Activated naive CD4-positive, alpha-beta T cell treated with anti-CD3 and anti-CD28 coated beads, Interleukin-2, amount 10 ng/mL, durations not matched to agents 7 days and 5 days (primary cell): ENCODE results near the gene NONO.
"Not testable (repeated sequence)": the region's sequence is repeated elsewhere in the genome, so short reads cannot be mapped to it uniquely, and the experiment has no call there.

Experiments used
- CTCF ChIA-PET: fragments of 350-600 bp; sonication (Branson Sonifier 250); formaldehyde crosslinking; loops from one replicate; lab custom pipeline; 2021; ENCODE audit warnings: antibody characterized with exemption; lab: Charles Lee
- DNase-seq: peaks from one replicate; pipeline ENCODE4 v3.0.0-alpha.2; 2020
- H3K27ac Mint-ChIP-seq: one replicate; pipeline ENCODE4 v1.8.0; 2021; ENCODE audit warnings: mild to moderate bottlenecking, moderate library complexity, mixed read lengths
- H3K27me3 Mint-ChIP-seq: one replicate; pipeline ENCODE4 v1.8.0; 2021; ENCODE audit warnings: mild to moderate bottlenecking, mixed read lengths
- H3K36me3 Mint-ChIP-seq: one replicate; pipeline ENCODE4 v1.8.0; 2021; ENCODE audit warnings: mixed read lengths
- H3K4me1 Mint-ChIP-seq: one replicate; pipeline ENCODE4 v1.8.0; 2021; ENCODE audit warnings: mixed read lengths
- H3K4me3 Mint-ChIP-seq: one replicate; pipeline ENCODE4 v1.8.0; 2021; ENCODE audit warnings: mild to moderate bottlenecking, moderate library complexity, mixed read lengths
- H3K9me3 Mint-ChIP-seq: one replicate; pipeline ENCODE4 v1.8.0; 2021; ENCODE audit warnings: mixed read lengths

Gene NONO

GRCh38 chrX:71256051-71256450 is 27.4 kb upstream of the NONO start:
- no peaks in the 10 kb centered on the region for H3K9me3 Mint-ChIP-seq
- no peak overlapping the region for H3K4me3 Mint-ChIP-seq
- CTCF ChIA-PET, result no interaction called here
- no peak overlapping the region for H3K27ac Mint-ChIP-seq
- H3K4me1 Mint-ChIP-seq, result peaks cover 32% of the 10 kb centered on the region
- H3K27me3 Mint-ChIP-seq, result no peaks in the 10 kb centered on the region
- no peak for DNase-seq
- H3K36me3 Mint-ChIP-seq, result peaks cover under 1% of the 10 kb centered on the region

- no peaks in the 10 kb centered on the region for H3K36me3 Mint-ChIP-seq
- no peaks in the 10 kb centered on the region for H3K27me3 Mint-ChIP-seq
- DNase-seq, result no peak
- CTCF ChIA-PET, result no interaction called here
- no peaks in the 10 kb centered on the region for H3K9me3 Mint-ChIP-seq
- no peak overlapping the region for H3K27ac Mint-ChIP-seq
- no peak overlapping the region for H3K4me3 Mint-ChIP-seq
- peaks cover 24% of the 10 kb centered on the region for H3K4me1 Mint-ChIP-seq
These were observed 26.6 kb upstream of the NONO start for GRCh38 chrX:71256856-71257255.

GRCh38 chrX:71268624-71269023 is 14.8 kb upstream of the NONO start:
- H3K9me3 Mint-ChIP-seq, H3K27me3 Mint-ChIP-seq, CTCF ChIA-PET, DNase-seq, H3K36me3 Mint-ChIP-seq, H3K27ac Mint-ChIP-seq, H3K4me1 Mint-ChIP-seq, H3K4me3 Mint-ChIP-seq: not testable (repeated sequence)

GRCh38 chrX:71269801-71270395 is 13.5 kb upstream of the NONO start:
- no peak overlapping the region for H3K27ac Mint-ChIP-seq
- no peaks in the 10 kb centered on the region for H3K36me3 Mint-ChIP-seq

GRCh38 chrX:71272313-71272712 is 11.1 kb upstream of the NONO start:
- H3K4me1 Mint-ChIP-seq, H3K27ac Mint-ChIP-seq, H3K36me3 Mint-ChIP-seq, DNase-seq, H3K9me3 Mint-ChIP-seq, H3K4me3 Mint-ChIP-seq, CTCF ChIA-PET, H3K27me3 Mint-ChIP-seq: not testable (repeated sequence)

More at GRCh38 chrX:71269801-71270395, 13.5 kb upstream of the NONO start:
- no peaks in the 10 kb centered on the region for H3K4me1 Mint-ChIP-seq
- no peak for DNase-seq
- no peaks in the 10 kb centered on the region for H3K9me3 Mint-ChIP-seq
- H3K27me3 Mint-ChIP-seq, result peaks cover 4% of the 10 kb centered on the region
- no peak overlapping the region for H3K4me3 Mint-ChIP-seq
- CTCF ChIA-PET, result no interaction called here

GRCh38 chrX:71281300-71281699 is 2.1 kb upstream of the NONO start:
- H3K36me3 Mint-ChIP-seq, result peaks cover 15% of the 10 kb centered on the region
- H3K9me3 Mint-ChIP-seq, H3K27ac Mint-ChIP-seq, H3K27me3 Mint-ChIP-seq, CTCF ChIA-PET, DNase-seq, H3K4me3 Mint-ChIP-seq: not testable (repeated sequence)
- peaks cover 18% of the 10 kb centered on the region for H3K4me1 Mint-ChIP-seq

- H3K27me3 Mint-ChIP-seq, result peaks cover 4% of the 10 kb centered on the region
- peak overlapping the region; percentile 99 for H3K27ac Mint-ChIP-seq
- H3K4me1 Mint-ChIP-seq, result peaks cover 23% of the 10 kb centered on the region
- no peaks in the 10 kb centered on the region for H3K9me3 Mint-ChIP-seq
- peaks cover 15% of the 10 kb centered on the region for H3K36me3 Mint-ChIP-seq
- peak; percentile 62 for DNase-seq
- peak overlapping the region; percentile 95 for H3K4me3 Mint-ChIP-seq
- CTCF ChIA-PET, result interaction anchor here (0.7 to 1.2 kb wide), 2 partner anchors 28 to 60 kb away, joined by 3 to 6 read pairs; partner anchors contain the start of gene ZMYM3
These were observed 677 bp upstream of the NONO start for GRCh38 chrX:71282514-71283402.

GRCh38 chrX:71285929-71286328 is 2.5 kb downstream of the NONO start:
- H3K27me3 Mint-ChIP-seq, result no peaks in the 10 kb centered on the region
- DNase-seq, result no peak
- H3K27ac Mint-ChIP-seq, result no peak overlapping the region
- no peaks in the 10 kb centered on the region for H3K9me3 Mint-ChIP-seq
- peaks cover 24% of the 10 kb centered on the region for H3K36me3 Mint-ChIP-seq
- H3K4me1 Mint-ChIP-seq, result peaks cover 28% of the 10 kb centered on the region
- peak overlapping the region; percentile 95 for H3K4me3 Mint-ChIP-seq
- CTCF ChIA-PET, result no interaction called here

GRCh38 chrX:71291381-71291780 is 7.9 kb downstream of the NONO start:
- Mint-ChIP-seq H3K36me3 (peaks cover 28% of the 10 kb centered on the region), H3K4me3 (no peak overlapping the region), H3K4me1 (peaks cover 10% of the 10 kb centered on the region), H3K27ac (no peak overlapping the region), H3K9me3 (no peaks in the 10 kb centered on the region), H3K27me3 (no peaks in the 10 kb centered on the region)
- CTCF ChIA-PET, result interaction anchor here (1.0 kb wide), 1 partner anchor 75 kb away, joined by 3 read pairs; the partner anchor contains the start of gene TAF1
- no peak for DNase-seq

- CTCF ChIA-PET, result interaction anchor here (0.6 kb wide), 1 partner anchor 253 kb away, joined by 4 read pairs; no protein-coding TSS in a partner anchor
- Mint-ChIP-seq H3K4me3 (no peak overlapping the region), H3K9me3 (no peaks in the 10 kb centered on the region), H3K36me3 (peaks cover 42% of the 10 kb centered on the region), H3K27me3 (no peaks in the 10 kb centered on the region), H3K27ac (no peak overlapping the region), H3K4me1 (peaks cover 7% of the 10 kb centered on the region)
- DNase-seq, result no peak
These were observed 9.4 kb downstream of the NONO start for GRCh38 chrX:71292669-71293365.

GRCh38 chrX:71296806-71297205 is 13.4 kb downstream of the NONO start:
- no peak overlapping the region for H3K4me3 Mint-ChIP-seq
- no peak overlapping the region for H3K27ac Mint-ChIP-seq
- peaks cover 9% of the 10 kb centered on the region for H3K4me1 Mint-ChIP-seq
- H3K9me3 Mint-ChIP-seq, result no peaks in the 10 kb centered on the region
- DNase-seq, result no peak
- CTCF ChIA-PET, result no interaction called here
- peaks cover 55% of the 10 kb centered on the region for H3K36me3 Mint-ChIP-seq
- no peaks in the 10 kb centered on the region for H3K27me3 Mint-ChIP-seq

GRCh38 chrX:71298119-71298518 is 14.7 kb downstream of the NONO start:
- CTCF ChIA-PET, result interaction anchor here (0.7 kb wide), 1 partner anchor 254 kb away, joined by 3 read pairs; no protein-coding TSS in a partner anchor
- no peaks in the 10 kb centered on the region for H3K9me3 Mint-ChIP-seq
- H3K27ac Mint-ChIP-seq, result no peak overlapping the region
- no peaks in the 10 kb centered on the region for H3K27me3 Mint-ChIP-seq
- no peak for DNase-seq
- no peak overlapping the region for H3K4me3 Mint-ChIP-seq
- peaks cover 62% of the 10 kb centered on the region for H3K36me3 Mint-ChIP-seq
- peaks cover 18% of the 10 kb centered on the region for H3K4me1 Mint-ChIP-seq

- H3K27ac Mint-ChIP-seq, DNase-seq, CTCF ChIA-PET, H3K9me3 Mint-ChIP-seq, H3K4me3 Mint-ChIP-seq, H3K27me3 Mint-ChIP-seq: not testable (repeated sequence)
- Mint-ChIP-seq H3K36me3 (peaks cover 68% of the 10 kb centered on the region), H3K4me1 (peaks cover 18% of the 10 kb centered on the region)
These were observed 16.6 kb downstream of the NONO start for GRCh38 chrX:71300064-71300463.

GRCh38 chrX:71300495-71300894 is 17.1 kb downstream of the NONO start:
- Mint-ChIP-seq H3K4me1 (peaks cover 18% of the 10 kb centered on the region), H3K36me3 (peaks cover 68% of the 10 kb centered on the region)
- H3K27me3 Mint-ChIP-seq, H3K27ac Mint-ChIP-seq, H3K4me3 Mint-ChIP-seq, CTCF ChIA-PET, H3K9me3 Mint-ChIP-seq, DNase-seq: not testable (repeated sequence)
